A549 (cell line): ENCODE data around the gene CRTC3. TPM values are rescaled to one million over a fixed set of nuclear protein-coding genes. Genes with fewer than 3 reads are reported as not detected.
A peak's percentile ranks its signal among the peaks of the same experiment; 100 is the strongest.

Experiments
- ATAC-seq, 2 experiments: fragments of 200-7000 bp in 1 of 2; fragments of >200 bp in 1 of 2; cut with Nextera tagmentation in 1 of 2; cut with Tn5 transposase in 1 of 2; 3 replicates each; pipeline versions ENCODE4 v1.8.0 to v1.9.1; 2018 to 2020; ENCODE audit warnings: mild to moderate bottlenecking in 1 of 2, moderate library complexity in 1 of 2
- CTCF ChIA-PET: fragments of 300-600 bp; sonication (Branson Sonifier 250); formaldehyde crosslinking; extraction: SDS; loops from one replicate; lab custom pipeline; 2021; ENCODE audit warnings: antibody characterized with exemption, inconsistent platforms; lab: Yijun Ruan, JAX
- POLR2A ChIA-PET: fragments of 350-600 bp; formaldehyde crosslinking; extraction: SDS; loops from one replicate; lab custom pipeline; 2021; ENCODE audit warnings: antibody characterized with exemption, inconsistent platforms; lab: Yijun Ruan, JAX
- DNase-seq, 2 experiments: peaks; one replicate each; pipeline versions ENCODE4 v3.0.0 to v3.0.0-alpha.2; 2011 to 2016; ENCODE audit warnings: low read depth in 1 of 2, low spot score in 1 of 2
- FAIRE-seq: peaks from 2 replicates; lab custom pipeline; 2011; peaks lifted over from hg19 to GRCh38; lab: Jason Lieb, UNC
- H3K27ac ChIP-seq, 2 experiments: fragments of >200 bp; sonication (Bioruptor Twin); formaldehyde crosslinking; 3 replicates each; pipeline ENCODE4 v1.5.1; 2016 to 2017
- H3K4me1 ChIP-seq: fragments of >200 bp; sonication (Bioruptor Twin); formaldehyde crosslinking; 3 replicates; pipeline ENCODE4 v1.6.1; 2016
- H3K4me2 ChIP-seq: fragments of >200 bp; sonication (Bioruptor Twin); formaldehyde crosslinking; 3 replicates; pipeline ENCODE4 v1.6.1; 2016
- H3K4me3 ChIP-seq: fragments of >200 bp; sonication (Bioruptor Twin); formaldehyde crosslinking; 3 replicates; pipeline ENCODE4 v1.5.1; 2016
- H3K9me3 ChIP-seq: fragments of >200 bp; sonication (Bioruptor Twin); formaldehyde crosslinking; 3 replicates; pipeline ENCODE4 v1.6.1; 2016
- CEBPB ChIP-seq, 2 experiments: fragments of >200 bp in 1 of 2; sonication (Bioruptor Twin) in 1 of 2; formaldehyde crosslinking in 1 of 2; IDR thresholded peaks; 2 replicates each; pipeline ENCODE4 v1.6.1; 2012 to 2016
- EHF ChIP-seq: fragments of 250-450 bp; sonication (Bioruptor Pico); IDR thresholded peaks from 2 replicates; pipeline ENCODE4 v1.5.0; 2020; ENCODE audit warnings: mild to moderate bottlenecking
- EP300 ChIP-seq, 2 experiments: fragments of >200 bp; sonication (Bioruptor Twin); formaldehyde crosslinking; IDR thresholded peaks; 2 replicates in 1 of 2; 3 replicates in 1 of 2; pipeline ENCODE4 v1.6.1; 2016 to 2017
- GATA3 ChIP-seq: IDR thresholded peaks from 2 replicates; pipeline ENCODE4 v1.6.1; 2012; ENCODE audit warnings: borderline replicate concordance
- HDAC2 ChIP-seq: fragments of 200-600 bp; sonication (generic); IDR thresholded peaks from 2 replicates; pipeline ENCODE4 v1.6.1; 2016
- HOXB13 ChIP-seq: fragments of 250-450 bp; sonication (Bioruptor Pico); IDR thresholded peaks from 2 replicates; pipeline ENCODE4 v1.5.0; 2020; ENCODE audit warnings: low read depth, mild to moderate bottlenecking, moderate library complexity
- KDM1A ChIP-seq: fragments of 200-600 bp; sonication (generic); IDR thresholded peaks from 2 replicates; pipeline ENCODE4 v1.6.1; 2016; ENCODE audit warnings: low read depth, mild to moderate bottlenecking
- KDM5A ChIP-seq: fragments of 200-600 bp; sonication (generic); IDR thresholded peaks from 2 replicates; pipeline ENCODE4 v1.6.1; 2016; ENCODE audit warnings: antibody characterized with exemption, mild to moderate bottlenecking
- MAFK ChIP-seq: fragments of 450-650 bp; IDR thresholded peaks from 2 replicates; pipeline ENCODE4 v1.6.1; 2014; ENCODE audit not compliant: partially characterized antibody
- MAZ ChIP-seq: fragments of 150-350 bp; IDR thresholded peaks from 2 replicates; pipeline ENCODE4 v1.6.1; 2014; ENCODE audit warnings: antibody characterized with exemption, low read depth, low read length, borderline replicate concordance
- PHF8 ChIP-seq: fragments of 200-600 bp; sonication (generic); IDR thresholded peaks from 2 replicates; pipeline ENCODE4 v1.6.1; 2016; ENCODE audit warnings: low read depth, mild to moderate bottlenecking, antibody characterized with exemption, moderate library complexity, borderline replicate concordance
- RCOR1 ChIP-seq: fragments of 150-350 bp; IDR thresholded peaks from 2 replicates; pipeline ENCODE4 v1.6.1; 2014; ENCODE audit warnings: antibody characterized with exemption, low read length, low read depth
- RFX5 ChIP-seq: fragments of 450-650 bp; IDR thresholded peaks from 2 replicates; pipeline ENCODE4 v1.7.1; 2014; ENCODE audit warnings: antibody characterized with exemption, mild to moderate bottlenecking, moderate library complexity
- SREBF2 ChIP-seq: fragments of 450-650 bp; IDR thresholded peaks from 2 replicates; pipeline ENCODE4 v1.6.1; 2014; ENCODE audit warnings: mild to moderate bottlenecking, moderate library complexity
- ZNF302 ChIP-seq: fragments of 250-450 bp; sonication (Bioruptor Pico); IDR thresholded peaks from 2 replicates; pipeline ENCODE4 v1.9.0; 2021; ENCODE audit warnings: inconsistent platforms, mild to moderate bottlenecking, moderate library complexity
- ZSCAN20 ChIP-seq: fragments of 250-450 bp; sonication (Bioruptor Pico); IDR thresholded peaks from 2 replicates; pipeline ENCODE4 v1.8.0; 2022; ENCODE audit warnings: mild to moderate bottlenecking, moderate library complexity
- WGBS: methylation state at CpG from one replicate; pipeline ENCODE4 v1.1.6; 2017; ENCODE audit errors: missing lambda C conversion rate; 5-methylcytosine and 5-hydroxymethylcytosine counted together
- polyA plus RNA-seq, 4 experiments: library from polyadenylated mRNA; depleted of rRNA in 3 of 4; stranded (reverse); fragments of >200 nt; fragmentation: RNase III in 1 of 4; extraction: RNeasy Plus Mini Kit Qiagen cat#74134 plus additional on column Dnase treatment in 1 of 4; gene quantifications; 2 replicates in 3 of 4; 3 replicates in 1 of 4; pipeline ENCODE4 v1.2.3, GENCODE V29; 2011 to 2017
- TF ChIP-seq, protein P1 (sequence below): fragments of 200-600 bp; sonication (generic); IDR thresholded peaks from 2 replicates; pipeline ENCODE4 v1.6.1; 2016; ENCODE audit warnings: antibody characterized with exemption, mild to moderate bottlenecking, moderate library complexity
- TF ChIP-seq, protein P2 (sequence below): fragments of >200 bp; sonication (Bioruptor Twin); formaldehyde crosslinking; IDR thresholded peaks from 2 replicates; pipeline ENCODE4 v1.6.1; 2016
- TF ChIP-seq, protein P3 (sequence below): fragments of 150-350 bp; IDR thresholded peaks from 2 replicates; pipeline ENCODE4 v1.6.1; 2014; ENCODE audit warnings: low read depth, mild to moderate bottlenecking, low read length
- TF ChIP-seq, protein P4 (sequence below): IDR thresholded peaks from 2 replicates; pipeline ENCODE4 v1.6.1; 2012
- TF ChIP-seq, protein P5 (sequence below): fragments of >200 bp; sonication (Bioruptor Twin); formaldehyde crosslinking; IDR thresholded peaks from 3 replicates; pipeline ENCODE4 v1.6.1; 2016
- TF ChIP-seq, protein P6 (sequence below): fragments of 250-450 bp; sonication (Bioruptor Pico); IDR thresholded peaks from 2 replicates; pipeline ENCODE4 v1.5.0; 2020; ENCODE audit warnings: low read depth, mild to moderate bottlenecking, moderate library complexity

CRTC3 gene
- polyA plus RNA-seq, 2 of the 4 experiments (the other 2 are of a cell fraction): 17.5 to 30.5 TPM

DNA sequence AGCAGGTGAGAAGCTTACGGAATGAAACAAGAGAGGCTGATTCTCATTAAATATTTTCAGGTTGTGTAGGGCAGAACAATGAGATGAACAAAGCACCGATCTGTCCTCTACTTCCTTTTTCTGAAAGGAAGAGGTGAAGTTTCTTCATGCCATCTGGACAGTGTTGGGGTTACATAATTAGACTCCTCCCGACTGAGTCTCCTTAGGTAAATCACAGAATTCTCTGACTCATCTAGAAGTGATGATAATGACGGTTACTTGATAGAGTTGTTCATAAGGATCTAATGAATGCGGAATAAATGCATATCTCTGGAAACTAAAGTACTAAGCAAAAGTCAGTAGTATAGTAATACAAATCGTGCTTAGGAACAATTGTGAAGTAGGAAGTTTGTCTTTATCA, 21.2 kb downstream of the CRTC3 start:
- Histone ChIP-seq H3K27ac (no peak overlapping the region), H3K4me1 (peaks cover 9% of the 10 kb centered on the region; the same call in 2 of the 3 replicates), H3K4me3 (no peak overlapping the region), H3K4me2 (no peak overlapping the region)
- CTCF ChIA-PET: interaction anchor here (1.0 to 1.2 kb wide), 2 partner anchors 12 to 231 kb away, joined by 3 read pairs; no protein-coding TSS in a partner anchor
- DNase-seq: no peak
- POLR2A ChIA-PET: no interaction called here
- FAIRE-seq: no peak
- TF ChIP-seq, protein P1, sequence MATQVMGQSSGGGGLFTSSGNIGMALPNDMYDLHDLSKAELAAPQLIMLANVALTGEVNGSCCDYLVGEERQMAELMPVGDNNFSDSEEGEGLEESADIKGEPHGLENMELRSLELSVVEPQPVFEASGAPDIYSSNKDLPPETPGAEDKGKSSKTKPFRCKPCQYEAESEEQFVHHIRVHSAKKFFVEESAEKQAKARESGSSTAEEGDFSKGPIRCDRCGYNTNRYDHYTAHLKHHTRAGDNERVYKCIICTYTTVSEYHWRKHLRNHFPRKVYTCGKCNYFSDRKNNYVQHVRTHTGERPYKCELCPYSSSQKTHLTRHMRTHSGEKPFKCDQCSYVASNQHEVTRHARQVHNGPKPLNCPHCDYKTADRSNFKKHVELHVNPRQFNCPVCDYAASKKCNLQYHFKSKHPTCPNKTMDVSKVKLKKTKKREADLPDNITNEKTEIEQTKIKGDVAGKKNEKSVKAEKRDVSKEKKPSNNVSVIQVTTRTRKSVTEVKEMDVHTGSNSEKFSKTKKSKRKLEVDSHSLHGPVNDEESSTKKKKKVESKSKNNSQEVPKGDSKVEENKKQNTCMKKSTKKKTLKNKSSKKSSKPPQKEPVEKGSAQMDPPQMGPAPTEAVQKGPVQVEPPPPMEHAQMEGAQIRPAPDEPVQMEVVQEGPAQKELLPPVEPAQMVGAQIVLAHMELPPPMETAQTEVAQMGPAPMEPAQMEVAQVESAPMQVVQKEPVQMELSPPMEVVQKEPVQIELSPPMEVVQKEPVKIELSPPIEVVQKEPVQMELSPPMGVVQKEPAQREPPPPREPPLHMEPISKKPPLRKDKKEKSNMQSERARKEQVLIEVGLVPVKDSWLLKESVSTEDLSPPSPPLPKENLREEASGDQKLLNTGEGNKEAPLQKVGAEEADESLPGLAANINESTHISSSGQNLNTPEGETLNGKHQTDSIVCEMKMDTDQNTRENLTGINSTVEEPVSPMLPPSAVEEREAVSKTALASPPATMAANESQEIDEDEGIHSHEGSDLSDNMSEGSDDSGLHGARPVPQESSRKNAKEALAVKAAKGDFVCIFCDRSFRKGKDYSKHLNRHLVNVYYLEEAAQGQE: no peak
- TF ChIP-seq KDM1A: no peak
- TF ChIP-seq EP300 (IDR thresholded peaks at IDR 0.05): no peak
- TF ChIP-seq ZSCAN20: no peak
- TF ChIP-seq MAZ: no peak
- no peak for TF ChIP-seq HOXB13 (CRISPR knock-in tag)
- TF ChIP-seq, all 56 proteins: peak for 0
- 82% methylated on average over 6 of the region's 6 CpGs for WGBS
- ATAC-seq: no peak
- no peaks in the 10 kb centered on the region for H3K9me3 ChIP-seq

DNA sequence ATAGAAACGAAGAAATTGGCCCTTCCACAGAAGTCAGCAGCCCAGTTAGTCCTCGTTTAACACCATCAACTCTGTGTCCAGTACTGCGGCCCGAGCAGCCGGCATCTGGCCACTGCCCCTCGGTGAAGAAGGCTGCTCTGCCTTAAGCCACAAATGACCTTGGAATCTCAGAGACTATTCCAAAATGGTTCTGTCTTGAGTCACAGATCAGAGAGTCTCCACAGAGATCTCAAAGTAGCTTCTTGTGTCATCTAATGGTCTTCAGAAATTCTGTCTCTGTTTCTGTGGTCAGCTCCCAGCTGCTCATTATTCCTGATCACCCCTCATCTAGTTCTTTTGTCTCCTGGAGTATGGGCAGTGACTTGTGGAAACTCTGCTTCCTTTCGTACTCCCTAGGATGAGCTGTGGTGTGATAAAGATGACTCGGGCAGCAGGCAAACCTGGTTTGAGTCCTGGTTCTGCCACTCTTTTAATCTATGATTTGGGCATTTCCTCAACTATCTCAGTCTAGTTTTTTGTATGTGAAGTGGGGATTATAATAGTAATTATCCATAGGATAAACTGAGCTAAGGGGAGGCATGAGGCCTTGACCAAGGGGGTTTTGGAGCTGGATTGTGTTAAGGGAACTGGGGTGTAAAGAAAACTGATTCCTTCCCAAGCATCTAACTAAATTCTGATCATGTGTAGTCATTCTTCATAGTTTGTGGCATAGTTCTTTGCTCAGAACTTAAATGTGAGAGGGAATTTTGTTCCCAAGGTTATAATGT, 22.6 kb downstream of the CRTC3 start:
- ChIA-PET CTCF (interaction anchor here (0.5 to 0.8 kb wide), 3 partner anchors 32 to 344 kb away, joined by 3 to 6 read pairs (median 4); no protein-coding TSS in a partner anchor), POLR2A (no interaction called here)
- no peak overlapping the region for H3K4me3 ChIP-seq
- no peak for FAIRE-seq
- no peak overlapping the region for H3K4me2 ChIP-seq
- H3K9me3 ChIP-seq: no peaks in the 10 kb centered on the region
- WGBS: 90% methylated on average over 8 of the region's 8 CpGs
- no peak overlapping the region for H3K27ac ChIP-seq
- peaks cover 12% of the 10 kb centered on the region; the same call in 2 of the 3 replicates for H3K4me1 ChIP-seq
- DNase-seq: no peak
- TF ChIP-seq RFX5 (no peak), HDAC2 (no peak), CEBPB (IDR thresholded peaks at IDR 0.05) (no peak), ZNF302 (CRISPR knock-in tag) (no peak), GATA3 (no peak), KDM1A (no peak), PHF8 (no peak), EHF (CRISPR knock-in tag) (no peak), KDM5A (no peak), SREBF2 (no peak), MAFK (no peak), RCOR1 (no peak)
- TF ChIP-seq, protein P1: no peak
- TF ChIP-seq, protein P2, sequence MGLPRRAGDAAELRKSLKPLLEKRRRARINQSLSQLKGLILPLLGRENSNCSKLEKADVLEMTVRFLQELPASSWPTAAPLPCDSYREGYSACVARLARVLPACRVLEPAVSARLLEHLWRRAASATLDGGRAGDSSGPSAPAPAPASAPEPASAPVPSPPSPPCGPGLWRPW: no peak
- TF ChIP-seq, protein P3, sequence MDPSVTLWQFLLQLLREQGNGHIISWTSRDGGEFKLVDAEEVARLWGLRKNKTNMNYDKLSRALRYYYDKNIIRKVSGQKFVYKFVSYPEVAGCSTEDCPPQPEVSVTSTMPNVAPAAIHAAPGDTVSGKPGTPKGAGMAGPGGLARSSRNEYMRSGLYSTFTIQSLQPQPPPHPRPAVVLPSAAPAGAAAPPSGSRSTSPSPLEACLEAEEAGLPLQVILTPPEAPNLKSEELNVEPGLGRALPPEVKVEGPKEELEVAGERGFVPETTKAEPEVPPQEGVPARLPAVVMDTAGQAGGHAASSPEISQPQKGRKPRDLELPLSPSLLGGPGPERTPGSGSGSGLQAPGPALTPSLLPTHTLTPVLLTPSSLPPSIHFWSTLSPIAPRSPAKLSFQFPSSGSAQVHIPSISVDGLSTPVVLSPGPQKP: no peak
- TF ChIP-seq, protein P4, sequence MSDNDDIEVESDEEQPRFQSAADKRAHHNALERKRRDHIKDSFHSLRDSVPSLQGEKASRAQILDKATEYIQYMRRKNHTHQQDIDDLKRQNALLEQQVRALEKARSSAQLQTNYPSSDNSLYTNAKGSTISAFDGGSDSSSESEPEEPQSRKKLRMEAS: no peak
- TF ChIP-seq, protein P5, sequence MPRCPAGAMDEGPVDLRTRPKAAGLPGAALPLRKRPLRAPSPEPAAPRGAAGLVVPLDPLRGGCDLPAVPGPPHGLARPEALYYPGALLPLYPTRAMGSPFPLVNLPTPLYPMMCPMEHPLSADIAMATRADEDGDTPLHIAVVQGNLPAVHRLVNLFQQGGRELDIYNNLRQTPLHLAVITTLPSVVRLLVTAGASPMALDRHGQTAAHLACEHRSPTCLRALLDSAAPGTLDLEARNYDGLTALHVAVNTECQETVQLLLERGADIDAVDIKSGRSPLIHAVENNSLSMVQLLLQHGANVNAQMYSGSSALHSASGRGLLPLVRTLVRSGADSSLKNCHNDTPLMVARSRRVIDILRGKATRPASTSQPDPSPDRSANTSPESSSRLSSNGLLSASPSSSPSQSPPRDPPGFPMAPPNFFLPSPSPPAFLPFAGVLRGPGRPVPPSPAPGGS: no peak
- TF ChIP-seq, protein P6, sequence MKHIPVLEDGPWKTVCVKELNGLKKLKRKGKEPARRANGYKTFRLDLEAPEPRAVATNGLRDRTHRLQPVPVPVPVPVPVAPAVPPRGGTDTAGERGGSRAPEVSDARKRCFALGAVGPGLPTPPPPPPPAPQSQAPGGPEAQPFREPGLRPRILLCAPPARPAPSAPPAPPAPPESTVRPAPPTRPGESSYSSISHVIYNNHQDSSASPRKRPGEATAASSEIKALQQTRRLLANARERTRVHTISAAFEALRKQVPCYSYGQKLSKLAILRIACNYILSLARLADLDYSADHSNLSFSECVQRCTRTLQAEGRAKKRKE (CRISPR knock-in tag): no peak
- peak in 1 of 2 experiments; percentile 42; a peak in 2 of 6 replicates for ATAC-seq
